Spleen (tissue), 7 donors: ENCODE data around the gene CASKIN2.

Source experiments
- POLR2A ChIP-seq, 3 donors: fragments of 450-650 bp; IDR thresholded peaks; one replicate each; pipeline ENCODE4 v1.5.1; 2017; ENCODE audit warnings: antibody characterized with exemption in 3 of 3, mild to moderate bottlenecking in 1 of 3
- TF ChIP-seq, protein P1 (sequence below), 11 experiments: fragments of 200-600 bp in 7 of 11; fragments of 450-650 bp in 4 of 11; sonication (generic) in 4 of 11; IDR thresholded peaks in 8 of 11; conservative IDR thresholded peaks in 3 of 11; 1 replicate in 7 of 11; 2 replicates in 4 of 11; pipeline versions ENCODE4 v1.4.0 to v1.8.0; 2016 to 2021; ENCODE audit warnings: antibody characterized with exemption in 11 of 11, inconsistent platforms in 4 of 11, mild to moderate bottlenecking in 1 of 11
- donor health status: DM: no; HTN: no; CAD: no; lungs with moderate emphysema.
- donor health status: DM: no; HTN: no; CAD: no.
- donor health status: DM: no; HTN: no; CAD: no.

DNA sequence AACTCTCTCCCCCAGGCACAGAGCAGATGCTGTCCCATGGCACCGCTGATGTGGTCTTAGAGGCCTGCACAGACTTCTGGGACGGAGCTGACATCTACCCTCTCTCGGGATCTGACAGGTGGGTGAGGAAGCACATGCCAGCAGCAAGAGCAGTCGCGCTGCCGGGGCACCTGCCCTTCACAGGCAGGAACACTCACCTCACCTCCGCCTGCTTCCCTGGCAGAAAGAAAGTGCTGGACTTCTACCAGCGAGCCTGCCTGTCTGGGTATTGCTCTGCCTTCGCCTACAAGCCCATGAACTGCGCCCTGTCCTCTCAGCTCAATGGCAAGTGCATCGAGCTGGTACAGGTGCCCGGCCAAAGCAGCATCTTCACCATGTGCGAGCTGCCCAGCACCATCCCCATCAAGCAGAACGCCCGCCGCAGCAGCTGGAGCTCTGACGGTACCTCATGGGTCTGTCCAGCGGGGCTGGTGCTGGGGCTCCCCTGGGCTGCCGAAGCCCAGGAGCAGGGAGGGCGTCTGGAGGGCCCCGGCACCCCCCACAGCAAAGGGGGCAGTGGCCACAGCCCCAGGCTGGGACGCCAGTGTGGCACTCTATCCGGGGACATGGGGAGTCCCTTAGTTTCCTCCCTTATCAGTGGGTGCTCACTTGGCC is 21.7 kb downstream of the CASKIN2 start:
- TF ChIP-seq, protein P1, sequence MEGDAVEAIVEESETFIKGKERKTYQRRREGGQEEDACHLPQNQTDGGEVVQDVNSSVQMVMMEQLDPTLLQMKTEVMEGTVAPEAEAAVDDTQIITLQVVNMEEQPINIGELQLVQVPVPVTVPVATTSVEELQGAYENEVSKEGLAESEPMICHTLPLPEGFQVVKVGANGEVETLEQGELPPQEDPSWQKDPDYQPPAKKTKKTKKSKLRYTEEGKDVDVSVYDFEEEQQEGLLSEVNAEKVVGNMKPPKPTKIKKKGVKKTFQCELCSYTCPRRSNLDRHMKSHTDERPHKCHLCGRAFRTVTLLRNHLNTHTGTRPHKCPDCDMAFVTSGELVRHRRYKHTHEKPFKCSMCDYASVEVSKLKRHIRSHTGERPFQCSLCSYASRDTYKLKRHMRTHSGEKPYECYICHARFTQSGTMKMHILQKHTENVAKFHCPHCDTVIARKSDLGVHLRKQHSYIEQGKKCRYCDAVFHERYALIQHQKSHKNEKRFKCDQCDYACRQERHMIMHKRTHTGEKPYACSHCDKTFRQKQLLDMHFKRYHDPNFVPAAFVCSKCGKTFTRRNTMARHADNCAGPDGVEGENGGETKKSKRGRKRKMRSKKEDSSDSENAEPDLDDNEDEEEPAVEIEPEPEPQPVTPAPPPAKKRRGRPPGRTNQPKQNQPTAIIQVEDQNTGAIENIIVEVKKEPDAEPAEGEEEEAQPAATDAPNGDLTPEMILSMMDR (IDR thresholded peaks at IDR 0.05 in 8 of 11, conservative IDR thresholded peaks at IDR 0.05 in 3 of 11): no peak
- TF ChIP-seq POLR2A (IDR thresholded peaks at IDR 0.05): no peak
